ENCODE results near the gene ERCC4. TPM values are rescaled to one million over a fixed set of nuclear protein-coding genes. Genes with fewer than 3 reads are reported as not detected.

ERCC4 gene
- total and polyA plus RNA-seq, 2 experiments from 2014 or later, result 5.4 to 21.6 TPM

DNA sequence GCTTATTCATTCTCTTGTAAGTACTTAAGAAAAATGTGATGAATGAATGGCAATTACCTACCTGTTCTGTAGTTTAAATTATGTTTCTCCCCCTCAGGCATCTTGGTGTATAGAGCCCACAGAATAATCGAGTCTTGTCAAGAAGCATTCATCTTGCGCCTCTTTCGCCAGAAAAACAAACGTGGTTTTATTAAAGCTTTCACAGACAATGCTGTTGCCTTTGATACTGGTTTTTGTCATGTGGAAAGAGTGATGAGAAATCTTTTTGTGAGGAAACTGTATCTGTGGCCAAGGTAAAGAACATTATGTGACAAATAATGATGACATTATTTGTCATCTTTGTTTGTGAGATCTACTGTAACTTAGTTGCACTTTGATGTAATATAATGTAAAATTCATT, 6.5 kb downstream of the ERCC4 start (continued):
- TF ChIP-seq, protein P1, sequence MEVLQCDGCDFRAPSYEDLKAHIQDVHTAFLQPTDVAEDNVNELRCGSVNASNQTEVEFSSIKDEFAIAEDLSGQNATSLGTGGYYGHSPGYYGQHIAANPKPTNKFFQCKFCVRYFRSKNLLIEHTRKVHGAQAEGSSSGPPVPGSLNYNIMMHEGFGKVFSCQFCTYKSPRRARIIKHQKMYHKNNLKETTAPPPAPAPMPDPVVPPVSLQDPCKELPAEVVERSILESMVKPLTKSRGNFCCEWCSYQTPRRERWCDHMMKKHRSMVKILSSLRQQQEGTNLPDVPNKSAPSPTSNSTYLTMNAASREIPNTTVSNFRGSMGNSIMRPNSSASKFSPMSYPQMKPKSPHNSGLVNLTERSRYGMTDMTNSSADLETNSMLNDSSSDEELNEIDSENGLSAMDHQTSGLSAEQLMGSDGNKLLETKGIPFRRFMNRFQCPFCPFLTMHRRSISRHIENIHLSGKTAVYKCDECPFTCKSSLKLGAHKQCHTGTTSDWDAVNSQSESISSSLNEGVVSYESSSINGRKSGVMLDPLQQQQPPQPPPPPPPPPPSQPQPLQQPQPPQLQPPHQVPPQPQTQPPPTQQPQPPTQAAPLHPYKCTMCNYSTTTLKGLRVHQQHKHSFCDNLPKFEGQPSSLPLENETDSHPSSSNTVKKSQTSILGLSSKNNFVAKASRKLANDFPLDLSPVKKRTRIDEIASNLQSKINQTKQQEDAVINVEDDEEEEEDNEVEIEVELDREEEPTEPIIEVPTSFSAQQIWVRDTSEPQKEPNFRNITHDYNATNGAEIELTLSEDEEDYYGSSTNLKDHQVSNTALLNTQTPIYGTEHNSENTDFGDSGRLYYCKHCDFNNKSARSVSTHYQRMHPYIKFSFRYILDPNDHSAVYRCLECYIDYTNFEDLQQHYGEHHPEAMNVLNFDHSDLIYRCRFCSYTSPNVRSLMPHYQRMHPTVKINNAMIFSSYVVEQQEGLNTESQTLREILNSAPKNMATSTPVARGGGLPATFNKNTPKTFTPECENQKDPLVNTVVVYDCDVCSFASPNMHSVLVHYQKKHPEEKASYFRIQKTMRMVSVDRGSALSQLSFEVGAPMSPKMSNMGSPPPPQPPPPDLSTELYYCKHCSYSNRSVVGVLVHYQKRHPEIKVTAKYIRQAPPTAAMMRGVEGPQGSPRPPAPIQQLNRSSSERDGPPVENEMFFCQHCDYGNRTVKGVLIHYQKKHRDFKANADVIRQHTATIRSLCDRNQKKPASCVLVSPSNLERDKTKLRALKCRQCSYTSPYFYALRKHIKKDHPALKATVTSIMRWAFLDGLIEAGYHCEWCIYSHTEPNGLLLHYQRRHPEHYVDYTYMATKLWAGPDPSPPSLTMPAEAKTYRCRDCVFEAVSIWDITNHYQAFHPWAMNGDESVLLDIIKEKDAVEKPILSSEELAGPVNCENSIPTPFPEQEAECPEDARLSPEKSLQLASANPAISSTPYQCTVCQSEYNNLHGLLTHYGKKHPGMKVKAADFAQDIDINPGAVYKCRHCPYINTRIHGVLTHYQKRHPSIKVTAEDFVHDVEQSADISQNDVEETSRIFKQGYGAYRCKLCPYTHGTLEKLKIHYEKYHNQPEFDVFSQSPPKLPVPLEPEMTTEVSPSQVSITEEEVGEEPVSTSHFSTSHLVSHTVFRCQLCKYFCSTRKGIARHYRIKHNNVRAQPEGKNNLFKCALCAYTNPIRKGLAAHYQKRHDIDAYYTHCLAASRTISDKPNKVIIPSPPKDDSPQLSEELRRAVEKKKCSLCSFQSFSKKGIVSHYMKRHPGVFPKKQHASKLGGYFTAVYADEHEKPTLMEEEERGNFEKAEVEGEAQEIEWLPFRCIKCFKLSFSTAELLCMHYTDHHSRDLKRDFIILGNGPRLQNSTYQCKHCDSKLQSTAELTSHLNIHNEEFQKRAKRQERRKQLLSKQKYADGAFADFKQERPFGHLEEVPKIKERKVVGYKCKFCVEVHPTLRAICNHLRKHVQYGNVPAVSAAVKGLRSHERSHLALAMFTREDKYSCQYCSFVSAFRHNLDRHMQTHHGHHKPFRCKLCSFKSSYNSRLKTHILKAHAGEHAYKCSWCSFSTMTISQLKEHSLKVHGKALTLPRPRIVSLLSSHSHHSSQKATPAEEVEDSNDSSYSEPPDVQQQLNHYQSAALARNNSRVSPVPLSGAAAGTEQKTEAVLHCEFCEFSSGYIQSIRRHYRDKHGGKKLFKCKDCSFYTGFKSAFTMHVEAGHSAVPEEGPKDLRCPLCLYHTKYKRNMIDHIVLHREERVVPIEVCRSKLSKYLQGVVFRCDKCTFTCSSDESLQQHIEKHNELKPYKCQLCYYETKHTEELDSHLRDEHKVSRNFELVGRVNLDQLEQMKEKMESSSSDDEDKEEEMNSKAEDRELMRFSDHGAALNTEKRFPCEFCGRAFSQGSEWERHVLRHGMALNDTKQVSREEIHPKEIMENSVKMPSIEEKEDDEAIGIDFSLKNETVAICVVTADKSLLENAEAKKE (CRISPR knock-in tag; IDR thresholded peaks at IDR 0.05), result no peak

DNA sequence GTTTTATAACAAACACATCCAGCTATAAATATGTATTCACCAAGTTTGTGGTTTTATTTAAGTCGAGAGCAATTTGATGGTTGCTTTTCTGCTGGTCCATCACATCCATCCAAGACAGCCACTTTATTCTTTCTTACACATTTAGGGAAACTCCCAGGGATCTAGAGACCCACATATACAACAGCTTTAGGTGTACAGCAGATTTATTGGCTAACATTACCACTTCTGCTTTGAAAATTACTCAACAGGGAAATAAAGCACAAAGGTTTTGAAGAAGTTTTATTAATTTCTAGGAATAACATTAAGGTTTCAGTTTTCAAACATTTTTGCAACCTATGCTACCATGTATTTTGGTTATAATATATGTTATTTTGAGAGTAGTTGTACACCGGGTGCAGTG, 6.9 kb downstream of the ERCC4 start:
- Mint-ChIP-seq H3K4me3 (no peak overlapping the region), H3K36me3 (ENCODE audit: low read depth) (peaks cover 12% of the 10 kb centered on the region; the same call in 2 of the 3 replicates), H3K27me3 (ENCODE audit: insufficient read depth, low read depth, poor library complexity) (peaks cover 2% of the 10 kb centered on the region), H3K27ac (no peak overlapping the region), H3K9me3 (no peaks in the 10 kb centered on the region), H3K4me1 (0 out of 3 replicates have a peak, but pooled peaks cover 3% of the 10 kb centered on the region)
- H3K9me2 ChIP-seq (ENCODE audit: insufficient read depth), result no peaks in the 10 kb centered on the region
- H3K36me3 ChIP-seq (ENCODE audit: insufficient read depth), result no peaks in the 10 kb centered on the region; the same call in 1 of the 2 replicates
- H3K4me1 ChIP-seq (ENCODE audit: insufficient read depth), result no peaks in the 10 kb centered on the region
- ATAC-seq (no peak), DNase-seq (ENCODE audit: low spot score) (no peak)
- no peaks in the 10 kb centered on the region for H3F3A ChIP-seq (replicated peaks; ENCODE audit: low read depth)
- no peaks in the 10 kb centered on the region for H3K79me2 ChIP-seq (replicated peaks; ENCODE audit: insufficient read depth)
- no peak overlapping the region for H3K4me2 ChIP-seq
- H2AFZ ChIP-seq, result no peak overlapping the region
- no peak overlapping the region for H3K27ac ChIP-seq (ENCODE audit: low read depth)
- H3K4me3 ChIP-seq, result no peak overlapping the region
- no peaks in the 10 kb centered on the region for H3K27me3 ChIP-seq (ENCODE audit: insufficient read depth)
- no peaks in the 10 kb centered on the region for H4K20me1 ChIP-seq (replicated peaks; ENCODE audit: insufficient read depth)
- TF ChIP-seq, protein P2, sequence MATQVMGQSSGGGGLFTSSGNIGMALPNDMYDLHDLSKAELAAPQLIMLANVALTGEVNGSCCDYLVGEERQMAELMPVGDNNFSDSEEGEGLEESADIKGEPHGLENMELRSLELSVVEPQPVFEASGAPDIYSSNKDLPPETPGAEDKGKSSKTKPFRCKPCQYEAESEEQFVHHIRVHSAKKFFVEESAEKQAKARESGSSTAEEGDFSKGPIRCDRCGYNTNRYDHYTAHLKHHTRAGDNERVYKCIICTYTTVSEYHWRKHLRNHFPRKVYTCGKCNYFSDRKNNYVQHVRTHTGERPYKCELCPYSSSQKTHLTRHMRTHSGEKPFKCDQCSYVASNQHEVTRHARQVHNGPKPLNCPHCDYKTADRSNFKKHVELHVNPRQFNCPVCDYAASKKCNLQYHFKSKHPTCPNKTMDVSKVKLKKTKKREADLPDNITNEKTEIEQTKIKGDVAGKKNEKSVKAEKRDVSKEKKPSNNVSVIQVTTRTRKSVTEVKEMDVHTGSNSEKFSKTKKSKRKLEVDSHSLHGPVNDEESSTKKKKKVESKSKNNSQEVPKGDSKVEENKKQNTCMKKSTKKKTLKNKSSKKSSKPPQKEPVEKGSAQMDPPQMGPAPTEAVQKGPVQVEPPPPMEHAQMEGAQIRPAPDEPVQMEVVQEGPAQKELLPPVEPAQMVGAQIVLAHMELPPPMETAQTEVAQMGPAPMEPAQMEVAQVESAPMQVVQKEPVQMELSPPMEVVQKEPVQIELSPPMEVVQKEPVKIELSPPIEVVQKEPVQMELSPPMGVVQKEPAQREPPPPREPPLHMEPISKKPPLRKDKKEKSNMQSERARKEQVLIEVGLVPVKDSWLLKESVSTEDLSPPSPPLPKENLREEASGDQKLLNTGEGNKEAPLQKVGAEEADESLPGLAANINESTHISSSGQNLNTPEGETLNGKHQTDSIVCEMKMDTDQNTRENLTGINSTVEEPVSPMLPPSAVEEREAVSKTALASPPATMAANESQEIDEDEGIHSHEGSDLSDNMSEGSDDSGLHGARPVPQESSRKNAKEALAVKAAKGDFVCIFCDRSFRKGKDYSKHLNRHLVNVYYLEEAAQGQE (IDR thresholded peaks at IDR 0.05; ENCODE audit: unreplicated experiment), result no peak
- TF ChIP-seq ZNF331 (CRISPR knock-in tag; IDR thresholded peaks at IDR 0.05; ENCODE audit: low read depth) (no peak), NANOG (IDR thresholded peaks at IDR 0.05; ENCODE audit: borderline replicate concordance) (no peak)
- TF ChIP-seq, protein P1 (CRISPR knock-in tag; IDR thresholded peaks at IDR 0.05), result no peak

Measured in GM23338 (cell line).